ENCODE results near the gene TTF1.

DNA sequence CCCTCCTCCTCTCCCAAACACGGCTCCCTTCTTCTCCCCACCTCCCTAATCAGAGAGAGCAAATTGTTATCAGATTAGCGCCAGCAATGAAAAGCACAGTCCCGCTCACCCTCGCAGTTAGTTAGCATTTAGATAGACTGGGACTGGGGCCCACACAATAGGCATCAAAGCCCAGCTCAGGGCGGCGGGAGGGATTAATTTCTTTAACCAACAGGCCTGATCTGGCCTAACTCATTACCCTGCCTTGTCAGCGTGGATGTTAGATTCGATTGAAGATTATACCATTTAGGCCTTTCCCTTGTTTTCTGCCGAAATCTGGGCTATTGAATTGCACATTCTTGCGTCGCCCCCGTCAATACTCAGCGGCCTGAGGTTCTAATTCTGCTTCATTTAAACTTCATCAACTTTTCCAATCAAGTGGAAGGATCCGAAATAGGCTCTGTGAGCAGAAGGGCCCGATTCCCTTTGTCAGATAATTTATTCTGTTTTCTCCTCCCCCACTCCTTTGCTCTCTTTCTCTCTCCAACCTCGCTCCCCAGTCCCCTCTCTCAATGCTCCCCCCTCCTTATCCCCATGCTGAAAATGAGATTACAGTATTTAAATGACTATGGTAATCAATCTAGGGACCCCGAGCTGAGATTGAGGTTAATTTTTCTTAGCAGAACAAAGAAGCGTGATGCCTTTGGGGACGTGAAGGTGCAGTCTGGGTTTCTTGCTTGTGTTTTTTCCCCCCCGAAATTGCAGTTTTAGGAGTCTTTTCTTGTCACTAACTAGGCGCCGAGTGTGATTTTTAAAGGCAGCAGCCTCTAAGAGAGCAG, 18.4 kb upstream of the TTF1 start:
- TF ChIP-seq, protein P1, sequence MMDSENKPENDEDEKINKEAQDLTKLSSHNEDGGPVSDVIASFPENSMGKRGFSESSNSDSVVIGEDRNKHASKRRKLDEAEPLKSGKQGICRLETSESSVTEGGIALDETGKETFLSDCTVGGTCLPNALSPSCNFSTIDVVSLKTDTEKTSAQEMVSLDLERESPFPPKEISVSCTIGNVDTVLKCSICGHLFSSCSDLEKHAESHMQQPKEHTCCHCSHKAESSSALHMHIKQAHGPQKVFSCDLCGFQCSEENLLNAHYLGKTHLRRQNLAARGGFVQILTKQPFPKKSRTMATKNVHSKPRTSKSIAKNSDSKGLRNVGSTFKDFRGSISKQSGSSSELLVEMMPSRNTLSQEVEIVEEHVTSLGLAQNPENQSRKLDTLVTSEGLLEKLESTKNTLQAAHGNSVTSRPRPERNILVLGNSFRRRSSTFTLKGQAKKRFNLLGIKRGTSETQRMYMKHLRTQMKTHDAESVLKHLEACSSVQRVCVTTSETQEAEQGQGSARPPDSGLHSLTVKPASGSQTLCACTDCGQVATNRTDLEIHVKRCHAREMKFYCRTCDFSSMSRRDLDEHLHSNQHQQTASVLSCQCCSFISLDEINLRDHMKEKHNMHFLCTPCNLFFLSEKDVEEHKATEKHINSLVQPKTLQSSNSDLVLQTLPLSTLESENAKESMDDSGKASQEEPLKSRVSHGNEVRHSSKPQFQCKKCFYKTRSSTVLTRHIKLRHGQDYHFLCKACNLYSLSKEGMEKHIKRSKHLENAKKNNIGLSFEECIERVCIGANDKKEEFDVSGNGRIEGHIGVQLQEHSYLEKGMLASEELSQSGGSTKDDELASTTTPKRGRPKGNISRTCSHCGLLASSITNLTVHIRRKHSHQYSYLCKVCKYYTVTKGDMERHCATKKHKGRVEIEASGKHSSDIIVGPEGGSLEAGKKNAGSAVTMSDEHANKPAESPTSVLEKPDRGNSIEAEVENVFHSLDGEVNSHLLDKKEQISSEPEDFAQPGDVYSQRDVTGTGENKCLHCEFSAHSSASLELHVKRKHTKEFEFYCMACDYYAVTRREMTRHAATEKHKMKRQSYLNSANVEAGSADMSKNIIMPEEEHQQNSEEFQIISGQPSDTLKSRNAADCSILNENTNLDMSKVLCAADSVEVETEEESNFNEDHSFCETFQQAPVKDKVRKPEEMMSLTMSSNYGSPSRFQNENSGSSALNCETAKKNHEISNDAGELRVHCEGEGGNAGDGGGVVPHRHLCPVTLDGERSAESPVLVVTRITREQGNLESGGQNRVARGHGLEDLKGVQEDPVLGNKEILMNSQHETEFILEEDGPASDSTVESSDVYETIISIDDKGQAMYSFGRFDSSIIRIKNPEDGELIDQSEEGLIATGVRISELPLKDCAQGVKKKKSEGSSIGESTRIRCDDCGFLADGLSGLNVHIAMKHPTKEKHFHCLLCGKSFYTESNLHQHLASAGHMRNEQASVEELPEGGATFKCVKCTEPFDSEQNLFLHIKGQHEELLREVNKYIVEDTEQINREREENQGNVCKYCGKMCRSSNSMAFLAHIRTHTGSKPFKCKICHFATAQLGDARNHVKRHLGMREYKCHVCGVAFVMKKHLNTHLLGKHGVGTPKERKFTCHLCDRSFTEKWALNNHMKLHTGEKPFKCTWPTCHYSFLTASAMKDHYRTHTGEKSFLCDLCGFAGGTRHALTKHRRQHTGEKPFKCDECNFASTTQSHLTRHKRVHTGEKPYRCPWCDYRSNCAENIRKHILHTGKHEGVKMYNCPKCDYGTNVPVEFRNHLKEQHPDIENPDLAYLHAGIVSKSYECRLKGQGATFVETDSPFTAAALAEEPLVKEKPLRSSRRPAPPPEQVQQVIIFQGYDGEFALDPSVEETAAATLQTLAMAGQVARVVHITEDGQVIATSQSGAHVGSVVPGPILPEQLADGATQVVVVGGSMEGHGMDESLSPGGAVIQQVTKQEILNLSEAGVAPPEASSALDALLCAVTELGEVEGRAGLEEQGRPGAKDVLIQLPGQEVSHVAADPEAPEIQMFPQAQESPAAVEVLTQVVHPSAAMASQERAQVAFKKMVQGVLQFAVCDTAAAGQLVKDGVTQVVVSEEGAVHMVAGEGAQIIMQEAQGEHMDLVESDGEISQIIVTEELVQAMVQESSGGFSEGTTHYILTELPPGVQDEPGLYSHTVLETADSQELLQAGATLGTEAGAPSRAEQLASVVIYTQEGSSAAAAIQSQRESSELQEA (CRISPR knock-in tag; IDR thresholded peaks at IDR 0.05; ENCODE audit: not compliant biosample characterization): no peak
- TF ChIP-seq ZNF451 (CRISPR knock-in tag; IDR thresholded peaks at IDR 0.05): no peak
- TF ChIP-seq, protein P2, sequence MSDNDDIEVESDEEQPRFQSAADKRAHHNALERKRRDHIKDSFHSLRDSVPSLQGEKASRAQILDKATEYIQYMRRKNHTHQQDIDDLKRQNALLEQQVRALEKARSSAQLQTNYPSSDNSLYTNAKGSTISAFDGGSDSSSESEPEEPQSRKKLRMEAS (IDR thresholded peaks at IDR 0.05): no peak
- TF ChIP-seq HOXD1 (CRISPR knock-in tag; IDR thresholded peaks at IDR 0.05): no peak
- TF ChIP-seq, protein P3, sequence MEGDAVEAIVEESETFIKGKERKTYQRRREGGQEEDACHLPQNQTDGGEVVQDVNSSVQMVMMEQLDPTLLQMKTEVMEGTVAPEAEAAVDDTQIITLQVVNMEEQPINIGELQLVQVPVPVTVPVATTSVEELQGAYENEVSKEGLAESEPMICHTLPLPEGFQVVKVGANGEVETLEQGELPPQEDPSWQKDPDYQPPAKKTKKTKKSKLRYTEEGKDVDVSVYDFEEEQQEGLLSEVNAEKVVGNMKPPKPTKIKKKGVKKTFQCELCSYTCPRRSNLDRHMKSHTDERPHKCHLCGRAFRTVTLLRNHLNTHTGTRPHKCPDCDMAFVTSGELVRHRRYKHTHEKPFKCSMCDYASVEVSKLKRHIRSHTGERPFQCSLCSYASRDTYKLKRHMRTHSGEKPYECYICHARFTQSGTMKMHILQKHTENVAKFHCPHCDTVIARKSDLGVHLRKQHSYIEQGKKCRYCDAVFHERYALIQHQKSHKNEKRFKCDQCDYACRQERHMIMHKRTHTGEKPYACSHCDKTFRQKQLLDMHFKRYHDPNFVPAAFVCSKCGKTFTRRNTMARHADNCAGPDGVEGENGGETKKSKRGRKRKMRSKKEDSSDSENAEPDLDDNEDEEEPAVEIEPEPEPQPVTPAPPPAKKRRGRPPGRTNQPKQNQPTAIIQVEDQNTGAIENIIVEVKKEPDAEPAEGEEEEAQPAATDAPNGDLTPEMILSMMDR (CRISPR knock-in tag; IDR thresholded peaks at IDR 0.05): no peak
- TF ChIP-seq, protein P4, sequence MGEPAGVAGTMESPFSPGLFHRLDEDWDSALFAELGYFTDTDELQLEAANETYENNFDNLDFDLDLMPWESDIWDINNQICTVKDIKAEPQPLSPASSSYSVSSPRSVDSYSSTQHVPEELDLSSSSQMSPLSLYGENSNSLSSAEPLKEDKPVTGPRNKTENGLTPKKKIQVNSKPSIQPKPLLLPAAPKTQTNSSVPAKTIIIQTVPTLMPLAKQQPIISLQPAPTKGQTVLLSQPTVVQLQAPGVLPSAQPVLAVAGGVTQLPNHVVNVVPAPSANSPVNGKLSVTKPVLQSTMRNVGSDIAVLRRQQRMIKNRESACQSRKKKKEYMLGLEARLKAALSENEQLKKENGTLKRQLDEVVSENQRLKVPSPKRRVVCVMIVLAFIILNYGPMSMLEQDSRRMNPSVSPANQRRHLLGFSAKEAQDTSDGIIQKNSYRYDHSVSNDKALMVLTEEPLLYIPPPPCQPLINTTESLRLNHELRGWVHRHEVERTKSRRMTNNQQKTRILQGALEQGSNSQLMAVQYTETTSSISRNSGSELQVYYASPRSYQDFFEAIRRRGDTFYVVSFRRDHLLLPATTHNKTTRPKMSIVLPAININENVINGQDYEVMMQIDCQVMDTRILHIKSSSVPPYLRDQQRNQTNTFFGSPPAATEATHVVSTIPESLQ (CRISPR knock-in tag; conservative IDR thresholded peaks at IDR 0.05): no peak
- TF ChIP-seq, protein P5, sequence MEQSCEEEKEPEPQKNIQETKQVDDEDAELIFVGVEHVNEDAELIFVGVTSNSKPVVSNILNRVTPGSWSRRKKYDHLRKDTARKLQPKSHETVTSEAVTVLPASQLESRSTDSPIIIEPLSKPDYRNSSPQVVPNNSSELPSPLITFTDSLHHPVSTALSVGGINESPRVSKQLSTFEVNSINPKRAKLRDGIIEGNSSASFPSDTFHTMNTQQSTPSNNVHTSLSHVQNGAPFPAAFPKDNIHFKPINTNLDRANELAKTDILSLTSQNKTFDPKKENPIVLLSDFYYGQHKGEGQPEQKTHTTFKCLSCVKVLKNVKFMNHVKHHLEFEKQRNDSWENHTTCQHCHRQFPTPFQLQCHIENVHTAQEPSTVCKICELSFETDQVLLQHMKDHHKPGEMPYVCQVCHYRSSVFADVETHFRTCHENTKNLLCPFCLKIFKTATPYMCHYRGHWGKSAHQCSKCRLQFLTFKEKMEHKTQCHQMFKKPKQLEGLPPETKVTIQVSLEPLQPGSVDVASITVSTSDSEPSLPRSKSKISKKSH (CRISPR knock-in tag; IDR thresholded peaks at IDR 0.05; ENCODE audit: borderline replicate concordance): no peak
- TF ChIP-seq, protein P6, sequence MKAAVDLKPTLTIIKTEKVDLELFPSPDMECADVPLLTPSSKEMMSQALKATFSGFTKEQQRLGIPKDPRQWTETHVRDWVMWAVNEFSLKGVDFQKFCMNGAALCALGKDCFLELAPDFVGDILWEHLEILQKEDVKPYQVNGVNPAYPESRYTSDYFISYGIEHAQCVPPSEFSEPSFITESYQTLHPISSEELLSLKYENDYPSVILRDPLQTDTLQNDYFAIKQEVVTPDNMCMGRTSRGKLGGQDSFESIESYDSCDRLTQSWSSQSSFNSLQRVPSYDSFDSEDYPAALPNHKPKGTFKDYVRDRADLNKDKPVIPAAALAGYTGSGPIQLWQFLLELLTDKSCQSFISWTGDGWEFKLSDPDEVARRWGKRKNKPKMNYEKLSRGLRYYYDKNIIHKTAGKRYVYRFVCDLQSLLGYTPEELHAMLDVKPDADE (CRISPR knock-in tag; IDR thresholded peaks at IDR 0.05): no peak
- no peak for TF ChIP-seq GPN1 (CRISPR knock-in tag; IDR thresholded peaks at IDR 0.05; ENCODE audit: borderline replicate concordance)
- TF ChIP-seq CHD4 (IDR thresholded peaks at IDR 0.05; ENCODE audit: borderline replicate concordance, low read length): no peak
- TF ChIP-seq PHF8 (CRISPR knock-in tag; IDR thresholded peaks at IDR 0.05): no peak
- TF ChIP-seq EP300 (IDR thresholded peaks at IDR 0.05; ENCODE audit: low read depth in 2 of 2, low read length in 2 of 2): no peak
- no peak for TF ChIP-seq EP300 (CRISPR knock-in tag; IDR thresholded peaks at IDR 0.05; ENCODE audit: borderline replicate concordance)
- TF ChIP-seq EZH2 (conservative IDR thresholded peaks at IDR 0.05; ENCODE audit: low read depth, low read length): no peak
- TF ChIP-seq TBL1XR1 (IDR thresholded peaks at IDR 0.05; ENCODE audit: borderline replicate concordance, low read length, partially characterized antibody): no peak

Measured in HepG2 (cell line).